NCI-H1436 treated with DMSO at 0.1 percent for 48 hours (cell line): ENCODE measurements around the gene HNRNPA3.
"Not testable (repeated sequence)": the region's sequence is repeated elsewhere in the genome, so short reads cannot be mapped to it uniquely, and the experiment has no call there.

Source experiments
- DNase-seq: peaks from one replicate; lab custom pipeline; 2025; lab: John Stamatoyannopoulos, UW

Gene HNRNPA3

DNA sequence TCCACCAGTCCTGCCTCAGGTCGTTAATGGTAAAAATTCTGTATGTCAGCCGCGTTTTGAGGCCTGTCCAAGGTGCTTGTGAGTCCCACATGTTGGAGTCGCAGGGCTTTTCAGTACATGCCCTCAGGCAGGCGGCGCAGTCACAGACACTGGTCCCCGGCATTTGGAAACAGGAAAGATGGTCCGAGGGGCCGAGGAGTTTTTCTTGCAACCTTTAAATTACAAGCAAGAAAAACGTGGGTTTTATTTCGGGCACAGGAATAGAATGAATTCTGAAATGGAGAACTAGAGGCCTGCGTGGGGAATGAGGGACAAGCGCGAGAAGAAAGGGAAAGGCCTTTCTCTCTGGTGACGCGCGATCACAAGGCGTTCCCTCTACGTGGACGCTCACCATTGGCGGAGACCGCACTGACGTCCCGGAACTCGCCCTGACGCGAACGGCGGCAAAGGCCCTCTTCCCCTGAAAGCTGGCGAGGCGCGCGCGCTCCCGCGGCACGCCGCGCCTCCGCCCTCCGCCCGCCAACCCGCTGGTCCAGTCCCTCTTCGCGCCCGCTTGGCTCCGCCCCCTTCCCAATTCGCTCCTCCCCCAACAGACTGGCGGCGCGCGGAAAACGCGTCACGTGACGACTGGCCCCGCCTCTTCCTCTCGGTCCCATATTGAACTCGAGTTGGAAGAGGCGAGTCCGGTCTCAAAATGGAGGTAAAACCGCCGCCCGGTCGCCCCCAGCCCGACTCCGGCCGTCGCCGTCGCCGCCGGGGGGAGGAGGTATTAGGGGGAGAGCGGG is at the start of gene HNRNPA3:
Gene HNRNPA3, plus strand, starts transcription at position 689 of the 785 bp plus-strand sequence. Its CDS starts 6 bp downstream, at position 695.
- peak; percentile 90 for DNase-seq

DNA sequence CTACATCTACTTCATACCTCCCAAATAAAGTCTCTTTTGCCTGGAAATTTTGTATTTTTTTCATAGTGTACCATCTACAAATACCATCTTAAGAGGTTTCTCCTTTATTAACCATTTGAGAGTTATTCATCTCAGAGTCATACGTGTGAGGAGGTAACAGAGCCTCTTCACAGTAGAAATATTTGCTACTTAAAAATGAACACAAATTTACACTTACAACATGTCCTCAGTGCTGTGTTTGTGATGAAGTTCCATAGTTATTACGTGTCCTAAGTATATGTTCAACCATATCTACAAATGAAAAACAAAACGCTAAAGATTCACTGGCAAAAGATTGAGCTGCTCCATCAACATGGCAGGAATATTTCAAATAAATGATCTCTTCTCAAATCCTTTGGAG is 48.5 kb upstream of the HNRNPA3 start:
- DNase-seq: no peak

DNA sequence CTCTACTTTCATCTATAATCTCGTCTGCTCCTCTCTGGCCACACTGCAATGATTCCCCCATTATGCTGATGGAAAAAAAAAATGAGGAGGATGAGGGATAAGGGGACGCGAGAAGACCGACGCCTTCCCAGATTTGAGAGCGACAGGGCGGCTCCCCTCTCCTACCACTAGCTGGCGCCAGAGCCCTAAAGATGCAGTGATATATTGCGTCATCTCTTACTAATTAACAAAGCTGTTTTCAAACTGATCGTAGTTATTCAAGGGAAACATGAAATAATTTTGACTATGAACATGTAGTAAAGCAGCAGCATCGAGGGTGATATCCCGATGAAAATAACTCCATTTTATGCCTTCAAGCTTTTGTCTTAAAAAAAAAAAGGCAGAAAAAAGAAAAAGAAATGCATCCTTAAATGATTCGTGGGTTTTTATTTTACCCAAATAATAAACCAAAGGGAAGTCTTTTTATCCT is 48.0 kb upstream of the HNRNPA3 start:
- peak; percentile 64 for DNase-seq

DNA sequence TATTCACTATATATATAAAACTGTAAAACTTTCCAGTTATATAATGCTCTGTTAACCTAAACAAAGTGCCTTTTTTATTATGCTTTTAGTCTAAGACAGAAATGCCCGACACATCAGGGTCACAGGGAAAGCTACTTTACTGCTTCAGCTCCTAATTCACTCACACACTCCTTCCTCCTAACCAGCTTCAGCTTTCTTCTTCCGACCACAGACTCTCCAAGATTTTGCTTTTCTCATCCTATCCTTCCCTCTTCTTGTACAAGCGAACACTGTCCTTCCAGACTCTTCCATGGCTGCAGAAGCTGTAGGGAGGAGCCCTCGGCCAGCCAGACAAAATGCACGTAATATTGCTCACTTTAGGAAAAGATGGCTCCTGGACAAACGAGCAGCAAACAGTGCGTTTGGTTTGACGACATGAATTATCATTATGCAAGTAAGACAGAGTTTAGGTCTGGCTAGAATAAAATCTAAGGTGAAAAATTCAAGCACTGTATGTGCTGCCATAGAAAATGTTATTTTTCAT is 47.5 kb upstream of the HNRNPA3 start:
- peak; percentile 10 for DNase-seq

DNA sequence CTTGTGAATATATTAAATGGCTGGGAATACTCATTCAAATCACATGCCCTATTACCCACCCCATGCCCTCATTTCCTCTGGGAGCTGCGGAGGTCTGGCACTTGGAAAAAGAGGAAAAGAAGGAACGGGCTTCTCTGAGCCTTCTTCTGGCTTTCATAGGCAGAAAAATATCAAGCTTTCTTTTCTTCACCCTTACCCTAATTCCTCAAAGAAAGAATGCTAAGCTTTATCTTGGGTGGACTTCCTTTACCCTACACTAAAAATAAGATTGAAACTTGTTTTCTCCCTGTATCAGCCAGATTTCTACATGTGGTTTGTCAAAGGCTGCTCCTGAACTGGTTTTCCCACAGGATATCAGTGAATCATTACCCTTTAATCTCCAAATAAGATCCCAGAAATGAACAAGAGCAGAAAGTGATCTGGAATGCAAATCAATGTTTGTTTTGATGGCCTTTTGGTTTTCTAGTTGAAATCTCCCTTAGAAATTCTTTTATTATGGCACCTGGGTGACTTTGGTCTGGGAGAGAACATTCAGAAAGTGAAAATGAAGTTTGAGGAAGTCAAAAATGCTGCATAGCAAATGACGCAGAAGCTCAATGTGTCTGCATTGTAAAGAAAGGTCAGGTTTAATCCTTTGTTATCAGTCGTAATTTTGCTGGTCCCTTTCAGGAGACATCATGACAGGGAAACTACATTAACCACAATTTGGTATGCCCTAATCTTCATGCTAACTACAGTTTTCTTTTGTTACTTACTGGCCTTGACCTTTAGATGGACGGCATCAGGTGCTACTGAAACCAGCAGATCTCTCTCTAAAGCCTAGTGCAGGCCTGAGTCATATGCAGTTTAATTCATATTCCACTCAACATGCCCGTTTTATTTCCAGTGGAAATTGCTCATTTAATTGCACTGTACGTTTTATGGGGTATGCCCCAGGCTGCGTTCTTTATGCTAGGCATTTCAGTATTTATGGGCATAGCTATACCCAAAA is 46.6 kb upstream of the HNRNPA3 start:
- DNase-seq: no peak

DNA sequence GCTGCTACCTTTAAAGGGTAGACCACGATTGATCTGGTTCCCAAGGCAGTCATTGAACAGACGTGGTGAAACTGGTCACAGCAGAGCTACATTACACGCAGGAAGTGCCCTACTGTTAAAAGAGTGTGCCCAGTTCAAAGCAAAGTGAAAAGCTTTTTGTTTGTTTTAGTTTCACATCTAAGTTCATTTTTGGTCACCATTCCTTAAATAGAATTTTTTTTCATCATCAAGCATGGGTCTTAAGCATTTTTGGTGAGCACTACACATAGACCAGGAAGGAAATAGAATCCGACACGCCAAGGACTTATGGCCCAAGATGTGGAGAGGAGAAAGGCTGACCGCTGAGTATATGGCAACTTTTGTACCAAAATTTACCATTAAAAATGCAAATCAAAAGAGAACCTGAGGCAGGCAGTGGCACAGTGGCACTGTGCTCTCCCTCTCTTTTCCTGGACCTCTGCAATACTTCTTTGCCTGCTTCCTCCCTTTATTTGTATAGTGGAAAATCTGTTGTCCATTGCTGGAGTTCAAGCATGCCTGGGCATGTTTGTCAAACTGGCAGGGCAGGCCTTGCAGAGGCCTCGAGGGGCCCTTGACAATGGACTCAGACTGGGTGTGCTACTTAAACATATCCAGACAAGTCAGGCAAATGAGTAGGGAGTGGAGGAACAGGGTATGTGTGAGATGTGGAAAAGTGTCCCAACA is 42.6 kb upstream of the HNRNPA3 start:
- peak; percentile 64 for DNase-seq

DNA sequence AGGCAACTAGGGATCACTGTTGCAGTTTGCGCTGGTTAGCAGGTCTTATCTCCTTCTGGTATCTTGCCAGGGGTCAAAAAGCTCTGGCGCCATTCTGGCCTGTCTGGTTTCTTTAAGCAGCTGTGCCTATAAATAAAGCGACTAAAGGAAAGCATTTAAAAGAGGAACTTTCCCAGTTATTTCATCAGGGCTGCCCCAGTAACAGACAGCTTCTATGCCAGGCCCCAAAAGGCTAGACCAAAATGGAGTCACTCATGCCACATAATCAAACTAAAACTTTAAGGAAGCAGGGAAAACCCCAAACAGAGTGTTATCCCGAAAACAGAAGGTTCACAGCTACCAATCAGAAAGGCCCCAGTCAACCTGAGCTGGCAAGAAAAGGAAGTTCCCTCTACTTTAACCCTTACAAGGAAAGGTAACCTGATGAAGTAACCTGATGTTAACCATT is 41.2 kb upstream of the HNRNPA3 start:
- no peak for DNase-seq

DNA sequence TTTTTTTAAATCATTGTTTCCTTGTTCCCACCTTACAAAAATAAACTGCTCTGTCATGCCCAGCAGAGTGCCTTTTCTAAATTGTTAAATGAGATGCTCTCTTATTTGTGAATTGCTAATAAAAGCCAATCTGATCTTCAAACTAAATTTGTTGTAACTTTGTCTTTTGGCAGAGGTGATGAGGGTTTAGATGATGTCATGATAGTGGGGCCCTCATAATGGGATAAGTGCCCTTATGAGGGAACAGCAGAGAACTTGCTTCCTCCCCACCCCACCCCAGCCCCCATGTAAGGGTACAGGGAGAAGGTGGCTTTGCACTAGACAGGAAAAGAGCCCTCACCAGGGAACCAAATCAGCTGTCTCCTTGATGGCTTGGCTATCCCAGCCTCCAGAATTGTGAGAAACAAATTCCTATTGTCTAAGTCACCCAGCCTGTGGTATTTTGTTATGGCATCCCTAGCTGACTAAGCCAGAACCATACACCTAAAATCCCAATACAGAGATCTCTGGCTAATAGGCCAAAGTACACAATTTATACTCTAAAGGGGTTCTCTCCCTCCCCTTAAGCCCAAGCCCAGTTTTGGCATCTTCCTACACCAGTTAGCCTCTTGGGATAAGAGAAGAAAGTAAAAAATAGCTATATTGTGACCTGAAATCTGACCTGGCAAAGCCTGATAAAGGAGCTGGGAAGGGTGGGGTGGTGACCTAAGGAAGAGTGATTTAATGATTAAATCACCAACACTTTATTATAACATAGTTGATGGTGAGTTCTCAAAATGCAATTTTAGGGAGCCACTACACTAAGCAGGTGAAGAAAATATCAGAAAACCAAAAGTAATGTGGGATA is 40.3 kb upstream of the HNRNPA3 start:
- DNase-seq: no peak

DNA sequence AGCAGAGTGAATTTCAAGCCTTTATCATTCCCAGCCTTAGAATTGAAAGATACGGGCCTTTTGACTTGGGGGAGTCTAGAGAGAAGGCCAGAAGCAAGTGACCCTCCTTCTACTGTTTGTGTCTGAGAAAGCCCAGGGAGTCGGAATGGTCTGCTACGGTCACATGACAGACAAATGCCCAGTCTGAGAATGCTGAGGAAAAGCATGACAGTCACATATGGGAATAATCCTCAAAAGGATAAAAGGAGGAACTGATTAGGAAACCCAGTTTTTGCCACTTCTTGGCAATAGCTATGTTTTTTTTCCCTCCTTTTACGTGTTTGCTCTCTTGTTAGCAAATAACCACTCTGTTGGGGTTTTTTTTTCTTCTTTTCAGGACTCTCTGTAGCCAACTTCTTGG is 38.1 kb upstream of the HNRNPA3 start:
- no peak for DNase-seq

DNA sequence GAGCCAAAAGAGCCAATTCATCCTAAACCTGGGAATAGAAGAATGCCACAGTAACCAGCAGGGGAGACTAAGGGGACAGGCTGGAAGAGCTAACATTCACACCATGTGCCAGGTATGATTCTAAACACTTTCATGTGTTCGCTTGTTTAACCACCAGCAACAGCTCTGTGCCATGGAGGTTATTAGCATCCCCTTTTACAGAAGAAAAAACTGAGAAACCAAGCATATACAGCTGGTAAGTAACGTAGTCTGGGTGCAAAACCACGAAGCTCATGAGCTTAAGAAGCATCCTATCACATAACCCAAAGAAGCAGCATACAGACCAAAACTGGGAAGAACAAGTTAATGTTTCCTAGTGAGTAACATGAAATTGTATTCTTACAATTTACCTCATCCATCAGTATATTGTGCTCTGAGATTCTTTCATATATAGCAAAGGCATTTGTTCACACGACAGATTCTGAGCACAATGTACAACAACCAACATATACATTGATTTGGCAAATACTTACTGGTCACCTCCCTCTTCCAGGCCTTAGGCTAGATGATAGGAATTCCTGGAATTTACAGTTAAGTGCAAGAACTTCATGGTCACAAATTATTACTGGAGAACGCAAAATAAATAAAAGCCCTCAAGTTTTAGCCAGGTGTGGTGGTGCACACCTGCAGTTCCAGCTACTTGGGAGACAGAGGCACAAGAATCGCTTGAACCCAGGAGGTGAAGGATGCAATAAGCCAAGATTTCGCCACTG is 36.5 kb upstream of the HNRNPA3 start:
- DNase-seq: no peak

DNA sequence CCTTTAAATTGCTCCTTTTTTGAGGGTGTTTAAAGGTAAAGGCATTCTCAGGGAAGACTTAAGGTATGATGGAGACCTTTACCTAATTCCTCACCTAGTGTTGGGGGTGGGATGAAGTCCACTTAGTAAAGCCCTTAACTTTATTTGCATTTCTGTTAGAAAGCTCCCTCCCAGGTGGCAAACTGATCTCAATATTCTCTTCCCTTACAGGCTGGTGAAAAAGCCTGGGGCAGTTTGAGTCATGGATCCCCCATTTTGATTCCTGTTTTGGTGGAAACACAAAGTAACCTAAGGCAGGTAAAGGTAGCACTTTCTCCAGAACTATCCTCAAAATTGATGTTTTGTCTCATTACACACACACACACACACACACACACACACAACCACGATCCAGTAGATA is 33.8 kb upstream of the HNRNPA3 start:
- no peak for DNase-seq

DNA sequence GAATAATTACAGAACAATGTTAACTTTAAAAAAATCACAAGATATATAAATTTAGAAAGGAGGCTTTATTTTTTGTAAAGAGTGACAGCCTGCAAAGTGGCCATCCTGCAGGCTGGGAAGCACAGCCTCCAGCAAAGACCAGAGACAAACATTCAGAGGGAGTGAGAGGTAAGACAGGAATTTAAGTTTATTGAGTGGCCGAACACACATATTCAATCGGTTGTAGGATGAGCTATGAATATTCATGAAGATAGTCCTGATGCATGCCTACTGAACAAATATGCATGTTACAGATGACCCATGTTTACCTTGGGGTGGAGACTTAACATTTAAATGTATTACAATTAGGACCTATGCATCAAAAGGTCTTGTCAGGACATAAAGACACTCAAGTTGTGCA is 33.4 kb upstream of the HNRNPA3 start:
- DNase-seq: no peak

DNA sequence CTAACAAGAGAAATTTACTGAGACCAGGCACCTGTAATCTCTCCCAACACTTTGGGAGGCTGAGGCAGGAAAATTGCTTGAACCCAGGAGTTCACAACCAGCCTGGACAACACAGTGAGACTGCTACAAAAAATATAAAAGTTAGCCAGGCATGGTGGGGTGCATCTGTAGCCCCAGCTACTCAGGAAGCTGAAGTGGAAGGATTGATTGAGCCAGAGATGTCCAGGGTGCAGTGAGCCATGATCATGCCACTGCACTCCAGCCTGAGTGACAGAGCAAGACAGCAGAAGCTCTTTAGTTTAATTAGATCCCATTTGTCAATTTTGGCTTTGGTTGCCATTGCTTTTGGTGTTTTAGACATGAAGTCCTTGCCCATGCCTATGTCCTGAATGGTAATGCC is 32.9 kb upstream of the HNRNPA3 start:
- not testable (repeated sequence) for DNase-seq

DNA sequence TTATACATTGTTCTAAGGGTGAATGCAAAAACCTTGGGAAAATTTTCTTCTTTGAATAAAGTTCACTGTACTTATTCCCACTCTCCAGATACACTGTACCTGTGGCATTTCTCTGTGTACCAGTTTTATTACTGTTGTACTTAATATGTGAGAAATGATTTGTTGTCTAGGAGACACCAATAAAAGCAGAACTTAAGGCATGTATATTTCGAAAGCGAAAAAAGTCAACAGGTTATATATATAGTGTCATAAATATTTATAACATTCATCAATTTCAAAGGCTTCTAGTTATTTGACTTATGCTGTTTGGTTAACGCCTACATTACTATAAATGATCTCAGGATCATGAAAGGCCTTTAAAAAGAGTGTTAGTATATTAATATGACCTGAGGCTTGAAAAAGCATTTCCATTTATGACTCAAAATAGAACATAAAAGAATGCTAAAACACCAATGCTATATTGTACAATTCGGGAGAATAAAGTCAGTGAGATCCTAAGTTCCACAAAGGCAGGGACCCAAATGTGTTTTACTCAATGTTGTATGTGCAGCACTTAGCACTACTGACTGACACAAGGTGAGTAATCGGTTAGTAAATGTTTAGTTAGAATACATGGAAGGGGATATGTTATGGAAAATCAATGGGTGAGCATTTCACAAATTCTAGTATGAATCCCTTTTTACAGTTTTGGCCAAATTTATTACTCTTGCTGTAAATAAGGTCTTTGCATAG is 32.2 kb upstream of the HNRNPA3 start:
- DNase-seq: no peak

DNA sequence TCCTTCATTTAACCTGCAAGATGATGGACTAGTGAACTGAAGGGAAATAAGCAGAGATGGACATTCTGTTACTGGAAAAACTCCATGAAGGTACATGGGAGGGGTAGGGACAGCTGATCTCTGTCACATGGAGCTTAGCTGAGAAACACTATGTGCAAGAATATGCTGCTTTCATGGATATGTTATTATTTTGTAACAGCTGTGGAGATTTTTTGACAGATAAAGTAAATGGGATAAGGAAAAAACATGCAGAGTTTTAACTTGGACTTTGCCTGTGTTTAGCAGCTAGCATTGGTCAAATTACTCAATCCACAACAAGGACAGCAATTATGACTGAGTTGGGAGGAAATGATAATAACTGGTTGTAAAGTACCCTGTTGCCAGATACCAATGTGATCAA is 28.7 kb upstream of the HNRNPA3 start:
- no peak for DNase-seq

DNA sequence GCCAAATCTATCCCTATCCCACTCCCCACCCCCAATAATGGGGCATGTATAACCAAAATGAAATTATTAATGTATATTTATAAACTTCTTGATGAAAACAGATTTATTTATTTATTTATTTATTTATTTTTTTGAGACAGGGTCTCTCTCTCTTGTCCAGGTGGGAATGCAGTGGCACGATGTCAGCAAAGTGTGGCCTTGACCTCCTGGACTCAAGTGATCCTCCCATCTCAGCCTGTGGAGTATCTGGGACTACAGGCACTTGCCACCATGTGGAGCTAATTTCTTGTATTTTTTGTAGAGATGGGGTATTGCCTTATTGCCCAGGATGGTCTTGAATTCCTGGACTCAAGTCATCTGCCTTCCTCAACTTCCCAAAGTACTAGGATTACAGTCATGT is 28.0 kb upstream of the HNRNPA3 start:
- no peak for DNase-seq

DNA sequence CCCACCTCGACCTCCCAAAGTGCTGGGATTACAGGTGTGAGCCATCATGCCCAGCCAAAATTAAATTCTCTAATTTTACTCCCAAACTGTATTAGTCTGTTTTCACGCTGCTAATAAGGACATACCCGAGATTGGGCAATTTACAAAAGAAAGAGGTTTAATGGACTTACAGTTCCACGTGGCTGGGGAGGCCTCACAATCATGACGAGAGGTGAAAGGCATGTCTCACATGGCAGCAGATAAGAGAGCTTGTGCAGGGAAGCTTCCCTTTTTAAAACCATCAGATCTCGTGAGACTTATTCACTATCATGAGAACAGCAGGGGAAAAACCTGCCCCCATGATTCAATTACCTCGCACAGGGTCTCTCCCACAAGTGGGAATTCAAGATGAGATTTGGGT is 26.6 kb upstream of the HNRNPA3 start:
- not testable (repeated sequence) for DNase-seq

DNA sequence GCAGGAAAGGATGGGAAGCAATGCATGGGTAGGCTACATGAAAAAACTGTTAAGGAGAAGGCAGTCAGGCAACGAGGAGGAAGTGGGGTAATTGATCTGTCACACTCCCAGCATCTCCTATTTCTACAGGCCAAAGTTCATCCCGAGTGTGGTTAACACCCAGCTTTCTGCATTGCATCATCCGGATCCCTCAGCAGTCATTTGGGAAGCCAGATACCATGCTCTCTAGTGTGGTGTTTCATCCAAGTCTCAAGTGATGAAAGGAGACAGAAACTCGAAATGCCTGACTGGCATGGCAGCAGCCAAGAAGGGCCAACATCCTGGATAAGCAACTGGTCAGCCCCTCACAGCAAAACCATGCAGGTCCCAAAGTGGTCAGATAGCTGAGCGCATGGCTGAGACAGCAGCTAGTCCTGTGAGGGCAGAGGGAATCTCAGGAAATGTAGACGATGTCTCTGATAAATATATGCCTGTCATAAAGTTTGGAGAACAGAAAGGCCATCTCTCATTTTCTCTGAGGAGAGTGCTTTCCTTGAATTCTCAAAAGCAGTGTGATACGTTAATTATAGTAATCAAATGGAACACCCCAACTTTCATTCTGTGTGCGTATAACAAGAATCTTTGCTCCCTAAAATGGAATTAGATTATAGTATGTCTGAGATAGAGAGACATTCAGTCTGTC is 24.8 kb upstream of the HNRNPA3 start:
- no peak for DNase-seq
